Hematopoietic multipotent progenitor cell treated with erythropoietin and hydrocortisone succinate and interleukin-3 and kit ligand, for 4 days (in vitro differentiated cells): ENCODE results near the gene TPK1.

ENCODE experiments used
- DNase-seq: peaks from one replicate; pipeline ENCODE4 v3.0.0-alpha.2; 2015

The TPK1 gene

DNA sequence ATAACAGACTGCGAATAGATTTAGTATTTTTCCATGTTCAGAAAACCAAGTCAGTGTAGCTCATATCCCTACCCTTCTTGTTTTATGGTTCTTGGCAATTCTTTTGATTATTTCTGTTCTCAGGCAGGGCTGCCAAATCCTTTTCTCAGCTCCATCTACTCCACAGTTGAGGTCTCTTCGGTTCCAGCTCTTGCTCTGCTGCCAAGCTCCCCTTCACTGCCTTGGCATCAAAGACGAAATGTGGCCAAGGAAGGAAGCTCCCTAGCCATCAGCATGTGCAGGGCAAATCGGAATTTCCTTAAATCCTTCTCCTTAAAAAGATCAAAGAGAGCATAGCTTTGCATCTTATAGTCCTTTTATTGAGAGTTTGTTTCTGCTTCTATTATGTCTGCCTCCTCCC lies 315.9 kb downstream of the TPK1 start:
- DNase-seq, result no peak

DNA sequence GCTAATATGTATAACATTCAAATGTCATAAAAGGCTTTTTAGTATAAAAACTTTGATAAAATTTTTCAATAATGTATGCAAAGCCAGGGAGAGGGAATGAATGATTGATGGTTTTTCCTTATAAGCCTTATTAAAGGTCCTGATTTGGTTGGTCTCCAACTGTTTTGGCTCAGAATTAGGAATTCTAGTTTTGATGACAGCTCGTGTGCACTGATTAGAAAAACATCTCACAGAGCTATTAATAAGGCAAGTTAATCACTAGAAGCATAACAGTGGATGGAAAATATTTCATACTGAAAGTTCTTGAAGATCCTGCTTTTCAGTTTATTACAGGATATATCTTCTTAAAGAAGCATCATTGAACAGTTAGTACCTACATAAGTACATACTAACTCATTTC lies 317.5 kb downstream of the TPK1 start:
- no peak for DNase-seq

DNA sequence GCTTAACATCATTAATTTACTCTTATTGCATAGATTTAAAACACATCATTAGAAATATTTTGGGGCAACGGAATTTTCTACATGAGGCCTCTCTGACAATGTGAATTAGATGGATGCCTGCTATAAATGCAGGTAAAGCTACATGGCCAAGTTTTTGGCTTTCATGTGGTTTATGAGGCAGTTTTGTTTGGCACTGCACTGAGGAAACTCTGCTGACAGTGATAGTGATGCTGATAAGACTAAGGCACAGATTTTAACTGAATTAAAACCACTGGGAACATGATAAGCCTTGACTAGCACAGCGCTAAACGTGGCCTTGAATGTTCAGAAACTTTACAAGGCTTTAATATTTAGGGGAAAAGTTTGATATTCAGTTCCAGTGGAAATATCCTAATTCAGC lies 318.1 kb downstream of the TPK1 start:
- DNase-seq, result peak; percentile 46

DNA sequence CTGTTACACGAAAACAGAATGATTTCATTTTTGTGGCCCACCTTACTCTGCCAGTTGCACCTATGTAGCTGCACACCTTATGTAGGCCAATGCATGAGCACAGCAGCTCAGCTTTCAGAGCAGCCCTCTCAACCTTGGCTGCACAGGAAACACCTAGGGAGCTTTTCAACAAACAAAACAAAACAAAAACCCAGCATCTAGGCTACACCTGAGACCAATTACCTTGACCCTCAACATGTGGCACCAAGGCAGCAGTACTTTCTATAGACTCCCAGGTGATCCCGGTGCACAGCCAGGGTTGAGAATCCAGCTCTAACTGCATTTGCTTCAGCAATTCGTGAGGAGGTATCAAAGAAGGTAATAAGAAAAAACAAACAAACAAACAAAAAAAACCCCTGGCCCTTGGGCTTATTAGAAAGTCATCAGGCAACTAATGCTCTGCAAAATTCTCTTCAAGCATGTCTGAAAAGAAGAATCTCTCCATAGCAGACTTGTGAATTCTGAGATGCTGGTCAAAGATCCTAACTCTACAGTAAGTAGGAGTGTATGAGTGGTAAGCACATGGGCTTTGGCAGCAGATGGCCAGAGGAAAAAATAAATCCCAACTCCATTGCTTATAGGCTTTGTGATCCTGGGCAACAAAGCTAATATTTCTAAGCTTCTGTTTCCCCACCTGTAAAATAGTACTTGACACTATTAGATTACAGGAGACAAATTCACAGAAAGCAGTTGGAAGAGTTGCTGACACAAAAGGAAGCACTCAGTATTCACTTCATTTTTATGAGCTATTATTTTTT lies 318.9 kb downstream of the TPK1 start:
- DNase-seq, result no peak

DNA sequence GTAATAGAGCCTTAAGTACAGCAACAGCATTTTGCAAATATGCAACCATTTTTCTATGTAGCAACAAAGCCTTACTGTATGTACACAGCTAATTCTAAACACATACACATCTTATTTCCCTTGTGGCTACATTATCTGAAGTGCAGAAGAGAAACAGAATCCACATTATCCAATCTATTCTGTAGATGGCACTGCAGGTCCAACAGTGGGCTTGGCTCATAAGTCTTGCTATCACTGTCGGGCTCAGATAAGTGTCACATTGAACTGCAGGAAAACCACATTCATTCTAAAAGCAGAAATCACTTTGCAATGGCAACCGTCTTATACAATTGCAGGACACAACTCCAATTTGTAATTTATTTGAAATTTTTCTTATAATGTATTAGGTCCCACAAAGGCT lies 322.5 kb downstream of the TPK1 start:
- DNase-seq, result peak; percentile 95

DNA sequence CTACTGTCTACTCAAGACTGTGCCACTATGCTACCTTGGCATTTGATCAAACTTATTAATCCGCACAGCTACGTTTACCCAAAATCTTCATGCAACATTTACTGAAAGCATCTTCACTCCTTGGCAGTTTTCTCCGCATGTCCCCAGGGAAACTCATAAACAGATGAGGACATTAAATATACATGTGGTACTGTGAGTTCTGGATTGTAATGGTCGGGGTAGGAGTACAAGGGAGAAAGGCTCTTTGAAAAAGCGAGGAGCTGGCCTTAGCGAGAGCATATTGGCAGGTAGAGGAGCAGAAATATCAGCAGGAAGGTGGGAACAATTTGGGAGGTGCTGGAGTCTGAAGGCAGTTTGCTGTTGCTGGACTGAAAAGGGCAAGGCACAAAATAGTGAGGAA lies 325.2 kb downstream of the TPK1 start:
- DNase-seq, result no peak

DNA sequence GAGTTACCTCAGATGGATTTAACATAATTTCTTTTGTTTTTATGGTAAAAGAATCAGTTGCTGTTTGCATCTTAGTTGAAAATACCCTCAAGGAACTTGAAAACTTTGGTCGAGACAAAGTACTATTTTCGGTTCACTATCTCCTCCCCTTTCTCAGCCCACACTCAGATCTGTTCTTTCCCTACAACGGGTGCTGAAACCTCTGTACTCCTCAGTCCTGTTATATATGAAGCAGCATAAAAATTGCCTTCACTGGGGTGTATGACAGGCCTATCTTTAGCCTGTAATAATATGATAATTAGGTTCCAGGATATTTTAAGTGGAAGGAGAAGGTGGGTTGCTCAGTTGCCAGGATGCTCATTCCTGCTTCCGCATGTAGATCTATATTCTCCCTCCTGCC lies 327.2 kb downstream of the TPK1 start:
- no peak for DNase-seq

DNA sequence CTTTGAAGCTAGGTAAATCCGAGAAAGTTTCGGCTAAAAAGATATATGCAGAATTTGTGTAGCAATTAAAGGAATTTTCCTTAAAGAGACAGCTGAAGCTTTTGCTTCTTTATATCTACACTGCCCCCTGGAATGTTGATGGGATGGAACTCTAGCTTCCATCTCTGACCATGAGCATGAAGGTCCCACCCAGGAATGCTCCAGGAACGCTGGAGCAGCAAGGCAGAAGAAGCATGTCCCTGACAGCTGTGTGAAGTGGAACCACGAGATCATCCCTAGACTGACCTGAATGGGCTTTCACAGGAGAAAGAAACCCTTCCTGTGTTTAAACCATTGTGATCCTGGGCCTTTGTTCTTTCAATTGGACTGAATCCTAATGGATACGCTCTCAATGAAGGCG lies 332.6 kb downstream of the TPK1 start:
- no peak for DNase-seq

DNA sequence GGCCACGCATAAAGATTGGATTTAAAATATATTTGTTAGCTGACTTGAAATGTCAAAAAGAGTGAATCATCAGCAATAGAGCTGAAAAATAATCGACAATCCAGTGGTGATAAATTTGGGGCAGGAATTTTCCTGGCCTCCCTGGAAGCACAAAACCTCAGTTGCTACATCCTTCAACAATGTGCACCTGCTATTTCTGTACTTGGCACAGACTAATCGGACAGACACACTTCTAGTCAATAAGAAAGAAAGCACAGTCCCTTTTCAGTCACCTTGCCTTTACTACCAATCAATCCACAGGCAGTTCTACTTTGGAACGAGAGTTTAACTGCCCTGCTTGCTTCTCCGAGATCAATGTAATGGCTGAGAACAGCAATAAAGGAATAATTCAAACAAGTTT lies 335.6 kb downstream of the TPK1 start:
- DNase-seq, result no peak

DNA sequence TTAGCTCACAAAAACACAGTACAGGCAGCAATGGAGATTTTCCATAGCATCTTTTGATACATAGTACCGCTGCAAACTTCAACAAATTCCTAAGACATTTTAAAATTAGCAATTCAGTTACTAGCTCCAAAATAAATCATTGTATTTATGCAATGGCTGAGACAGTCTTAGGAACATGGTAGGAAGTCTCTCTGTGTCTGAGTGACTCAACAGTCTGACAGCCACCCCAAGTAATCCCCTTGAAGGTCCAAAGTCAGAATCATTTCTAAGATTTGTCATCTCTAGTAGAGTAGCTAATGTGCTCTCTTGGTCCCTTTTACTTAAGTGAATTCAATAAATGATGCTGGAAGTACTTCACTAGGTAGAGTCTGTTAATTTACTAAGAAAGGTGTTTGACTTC lies 338.6 kb downstream of the TPK1 start:
- DNase-seq, result no peak

DNA sequence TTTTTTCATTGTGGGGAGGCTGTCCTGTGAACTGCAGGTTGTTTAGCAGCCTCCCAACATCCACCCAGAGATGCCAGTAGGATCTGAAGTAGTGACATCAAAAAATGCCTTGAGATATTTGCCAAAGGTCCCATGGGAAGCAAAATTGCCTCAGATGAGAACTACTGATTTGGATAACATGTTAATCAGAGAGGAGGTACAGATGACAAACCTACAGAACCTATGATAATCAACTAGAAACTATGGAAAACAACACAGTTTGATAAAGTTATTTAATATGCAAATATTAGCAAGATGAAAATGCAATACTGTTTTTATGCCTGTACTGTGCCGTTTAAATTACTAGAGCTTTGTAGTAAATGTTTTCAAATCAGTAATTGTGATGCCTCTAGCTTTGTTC lies 341.5 kb downstream of the TPK1 start:
- DNase-seq, result no peak

DNA sequence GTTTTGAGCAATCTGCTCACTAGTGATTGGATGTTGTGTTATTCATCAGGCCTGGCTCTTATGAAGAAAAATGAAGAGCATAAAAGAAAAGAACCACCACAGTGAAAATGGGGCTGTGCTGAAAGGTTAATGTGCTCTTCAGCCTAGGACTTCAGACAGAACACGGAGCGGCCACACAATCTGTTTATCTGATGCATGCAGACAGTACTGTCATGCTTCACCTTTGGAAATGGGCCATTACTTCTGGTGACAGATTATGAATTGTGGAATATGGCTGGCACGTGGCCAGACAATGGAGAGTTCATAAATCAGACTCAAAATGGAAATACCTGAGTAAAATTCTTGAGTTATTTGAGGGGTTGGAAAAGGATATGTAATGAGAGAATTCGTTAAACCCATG lies 346.3 kb downstream of the TPK1 start:
- peak; percentile 50 for DNase-seq

DNA sequence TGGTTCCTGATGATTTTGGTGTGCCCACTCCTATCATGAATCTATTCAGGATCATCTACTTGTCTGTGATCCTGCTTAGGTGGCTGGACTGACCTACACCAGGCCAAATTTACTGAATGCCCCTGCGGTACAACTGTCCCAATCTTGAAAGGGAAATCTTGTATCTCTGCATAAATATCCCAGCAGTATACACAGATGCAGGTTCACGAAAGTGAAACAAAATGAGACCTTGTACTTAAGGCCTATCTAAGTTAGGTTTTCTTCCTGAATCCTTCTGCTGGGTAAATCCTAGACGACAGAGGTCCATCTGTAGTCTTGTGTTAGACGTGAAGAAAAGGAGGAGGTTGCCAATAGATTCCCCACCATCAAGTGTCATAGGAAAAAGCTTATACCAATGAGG lies 346.9 kb downstream of the TPK1 start:
- DNase-seq, result no peak

DNA sequence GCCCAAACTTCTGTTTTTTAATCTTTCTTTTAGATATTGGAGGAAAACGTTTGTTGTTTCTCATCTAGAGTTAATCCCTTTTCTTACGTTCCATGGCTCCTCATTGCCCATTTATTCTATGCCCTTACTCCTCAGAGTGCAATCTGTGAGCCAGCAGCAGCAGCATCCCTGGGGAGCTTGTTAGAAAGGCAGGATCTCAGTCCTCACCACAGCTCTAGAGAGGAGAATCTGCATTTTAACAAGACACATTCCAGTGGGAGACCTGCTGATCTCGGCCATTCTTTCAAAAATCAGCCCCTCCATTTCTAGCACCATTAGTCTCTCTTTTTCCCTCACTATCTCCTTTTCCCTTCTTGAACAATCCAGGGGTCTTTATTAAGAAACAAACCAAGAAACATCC lies 348.0 kb downstream of the TPK1 start:
- no peak for DNase-seq

DNA sequence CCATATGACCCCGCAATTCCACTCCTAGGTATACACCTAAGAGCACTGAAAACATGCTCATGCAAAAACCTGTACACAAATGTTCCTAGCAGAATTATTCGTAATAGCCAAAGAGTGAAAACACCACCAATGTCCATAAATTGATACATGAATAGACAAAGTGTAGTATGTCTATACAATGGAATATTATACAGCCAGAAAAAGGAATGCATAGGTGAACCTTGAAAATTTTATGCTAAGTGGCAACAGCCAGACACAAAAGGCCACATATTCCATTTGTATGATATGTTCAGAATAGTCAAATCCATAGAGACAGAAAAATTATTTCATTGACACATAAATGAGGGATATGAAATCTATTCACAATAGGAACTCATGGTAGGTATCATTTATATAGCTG lies 351.4 kb downstream of the TPK1 start:
- DNase-seq, result no peak

DNA sequence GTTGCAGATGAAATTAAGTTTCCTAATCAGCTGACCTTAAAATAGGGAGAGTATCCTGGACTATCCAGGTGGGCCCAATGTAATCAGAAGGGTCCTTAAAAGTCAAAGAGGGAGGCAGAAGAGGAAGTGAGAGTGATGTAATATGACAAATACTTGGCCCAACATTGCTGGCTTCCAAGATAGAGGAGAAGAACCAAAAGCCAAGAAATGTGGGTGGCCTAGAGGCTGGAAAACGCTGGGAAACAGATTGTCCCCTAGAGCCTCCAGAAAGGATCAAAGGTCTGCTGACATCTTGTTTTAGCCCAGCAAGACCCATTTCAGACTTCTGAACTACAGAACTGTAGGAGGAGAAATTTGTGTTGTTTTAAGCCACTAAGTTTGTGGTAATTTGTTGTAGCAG lies 352.7 kb downstream of the TPK1 start:
- DNase-seq, result no peak

DNA sequence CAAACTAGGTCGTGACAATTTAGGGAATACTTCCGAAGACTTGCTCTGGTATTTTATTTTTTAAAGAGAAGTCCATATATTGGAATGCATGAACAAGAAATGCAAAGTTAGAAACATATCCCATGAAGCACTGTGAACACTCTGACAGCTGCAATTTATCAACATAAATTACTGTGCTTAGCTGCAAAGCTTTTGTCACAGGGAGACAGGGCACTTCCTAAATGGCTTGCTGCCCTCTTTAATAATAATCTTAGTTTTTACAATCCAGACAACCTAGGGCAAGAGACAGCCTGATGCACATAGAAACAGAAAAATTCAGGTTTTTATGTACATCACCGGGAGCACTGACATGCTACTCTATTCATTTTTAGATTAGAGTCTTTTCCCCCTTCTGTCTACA lies 354.0 kb downstream of the TPK1 start:
- no peak for DNase-seq

DNA sequence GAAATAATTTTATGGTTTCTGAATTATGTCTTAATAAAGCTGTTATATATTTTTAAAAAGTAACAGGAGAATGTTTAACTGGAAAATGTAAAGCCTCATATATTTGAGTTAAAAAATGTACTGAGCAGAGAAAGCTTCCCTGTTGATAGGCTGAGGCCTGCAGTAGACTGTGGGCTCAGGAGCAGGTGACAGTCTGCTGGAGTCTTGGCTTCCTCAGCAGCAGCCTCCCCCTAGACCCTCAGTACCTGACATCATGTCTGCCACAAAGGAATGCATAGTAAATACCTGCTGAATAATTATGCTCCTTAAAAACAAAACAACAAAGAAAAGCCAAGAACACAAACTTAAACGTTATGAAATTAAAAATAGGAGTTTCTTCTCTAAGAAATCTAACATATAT lies 358.5 kb downstream of the TPK1 start:
- no peak for DNase-seq

DNA sequence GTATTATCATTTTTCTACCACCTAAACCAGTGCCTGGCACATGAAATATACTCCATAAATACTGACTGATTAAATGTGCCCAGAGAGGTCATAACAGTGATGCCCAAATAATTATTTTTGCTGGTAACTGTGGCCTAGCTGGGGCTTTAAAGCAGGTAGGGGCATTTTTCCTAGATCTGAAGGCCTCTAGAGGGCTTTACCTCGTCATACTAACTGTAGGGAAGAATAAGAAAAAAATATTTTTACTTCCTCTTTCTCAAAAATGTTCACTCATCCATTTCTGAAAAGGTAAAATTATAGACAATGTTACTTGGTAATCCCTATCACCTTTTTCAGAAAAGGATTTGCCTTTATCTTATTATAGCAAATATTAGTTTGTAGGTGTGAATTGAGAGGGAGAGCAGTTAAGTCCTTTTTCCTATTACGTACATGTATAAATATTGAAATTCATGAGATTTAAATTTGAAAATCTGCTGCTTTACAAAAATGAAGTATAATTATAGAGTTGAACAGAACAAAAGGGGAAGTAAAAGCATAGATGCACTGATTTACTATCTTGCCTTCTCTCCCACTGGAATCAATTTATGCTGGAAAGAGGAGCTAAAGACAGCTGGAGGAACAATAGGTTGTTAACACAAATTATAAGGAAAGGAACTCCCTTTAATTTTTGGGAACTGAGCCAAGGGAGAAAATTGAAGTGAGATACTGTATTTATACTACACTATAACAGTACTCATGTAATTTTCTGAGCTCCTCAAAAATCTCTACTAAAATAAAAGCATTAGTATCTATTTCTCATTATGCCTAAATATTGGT lies 360.8 kb downstream of the TPK1 start:
- no peak for DNase-seq

DNA sequence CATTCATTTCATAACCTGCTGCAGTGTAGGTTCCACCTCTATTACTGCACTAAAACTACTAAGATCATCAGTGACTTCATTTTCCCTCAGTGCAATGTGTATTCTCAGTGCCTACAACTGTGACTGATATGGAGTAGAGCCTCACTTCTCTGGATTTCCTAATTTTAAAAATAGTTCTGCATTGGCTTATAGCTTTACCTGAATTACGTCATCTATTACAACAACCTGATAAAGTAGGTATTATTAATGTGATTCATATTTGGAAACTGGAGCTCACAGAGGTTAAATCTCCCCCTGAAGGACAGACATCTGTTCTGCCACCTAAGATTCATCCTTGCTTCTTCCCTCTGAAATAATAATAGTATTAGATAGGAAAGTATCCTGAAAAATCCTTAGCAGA lies 361.5 kb downstream of the TPK1 start:
- no peak for DNase-seq

DNA sequence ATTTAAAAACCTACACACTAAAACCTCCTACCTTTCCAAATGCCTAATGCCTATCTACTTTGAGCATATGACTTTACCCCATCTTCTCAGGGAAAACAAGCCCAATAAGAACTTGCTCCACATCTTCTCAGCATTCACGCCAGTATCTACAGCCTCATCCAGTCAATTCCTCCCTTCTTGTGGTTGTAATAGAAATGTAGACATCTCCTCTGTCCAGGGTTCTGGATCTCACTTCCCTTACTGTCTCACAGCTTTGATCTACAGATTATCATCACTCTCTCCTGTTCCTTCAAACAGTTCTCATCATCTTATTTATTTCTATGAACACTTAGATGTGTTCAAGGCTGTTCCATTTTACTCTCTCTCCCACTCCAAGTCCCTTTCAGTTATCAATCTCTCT lies 361.9 kb downstream of the TPK1 start:
- no peak for DNase-seq

DNA sequence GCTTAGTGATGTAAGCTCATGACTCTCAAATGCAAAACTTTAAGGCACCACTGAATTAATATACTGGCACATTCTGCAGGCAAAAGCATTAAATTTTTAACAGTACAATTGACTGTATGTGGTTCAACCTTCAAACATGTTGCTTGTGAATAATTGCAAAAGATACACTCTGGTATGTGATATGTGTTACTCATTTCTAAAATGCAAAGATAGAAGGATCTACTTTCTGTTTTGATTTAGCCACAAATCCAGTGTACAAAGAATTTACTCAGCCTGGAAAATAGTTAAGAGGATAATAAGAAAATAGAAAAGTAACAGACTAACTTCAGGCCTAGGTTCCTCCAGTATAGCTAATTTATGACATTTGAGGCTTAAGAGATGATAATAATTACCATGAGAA lies 365.8 kb downstream of the TPK1 start:
- no peak for DNase-seq

DNA sequence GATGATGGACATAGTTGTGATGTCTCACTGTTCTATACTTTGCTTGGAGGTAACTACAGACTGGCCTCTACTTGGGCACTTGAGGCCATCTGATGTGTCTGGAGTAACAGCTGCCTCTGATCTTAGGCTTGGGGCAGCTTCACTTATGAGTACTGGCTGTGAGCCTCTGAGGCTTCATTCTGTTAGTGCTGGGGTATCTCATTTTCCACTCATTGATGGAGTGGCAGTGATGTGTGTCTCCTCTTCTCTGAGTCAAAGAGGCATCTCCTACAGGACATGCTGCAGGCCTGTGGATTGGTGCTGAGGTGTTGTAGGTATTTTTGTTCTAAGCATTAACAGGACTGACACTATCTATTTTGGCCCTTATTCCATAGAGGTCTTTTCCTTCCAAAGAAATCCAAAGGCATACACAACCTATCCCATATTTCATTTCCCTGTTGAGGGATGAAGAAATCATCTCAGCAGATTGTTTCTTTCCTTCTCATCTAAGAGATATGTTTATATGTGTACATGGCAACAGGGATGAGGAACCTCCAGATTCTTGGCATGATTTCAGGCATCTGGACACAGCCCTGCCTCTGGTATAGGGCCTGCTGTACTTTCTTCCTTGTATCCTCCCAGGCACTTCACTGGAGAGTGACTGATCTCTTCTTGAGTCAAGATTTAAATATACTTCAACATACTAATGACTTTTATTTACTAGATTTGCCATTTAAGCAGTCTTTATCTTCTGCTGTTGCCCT lies 366.7 kb downstream of the TPK1 start:
- no peak for DNase-seq

DNA sequence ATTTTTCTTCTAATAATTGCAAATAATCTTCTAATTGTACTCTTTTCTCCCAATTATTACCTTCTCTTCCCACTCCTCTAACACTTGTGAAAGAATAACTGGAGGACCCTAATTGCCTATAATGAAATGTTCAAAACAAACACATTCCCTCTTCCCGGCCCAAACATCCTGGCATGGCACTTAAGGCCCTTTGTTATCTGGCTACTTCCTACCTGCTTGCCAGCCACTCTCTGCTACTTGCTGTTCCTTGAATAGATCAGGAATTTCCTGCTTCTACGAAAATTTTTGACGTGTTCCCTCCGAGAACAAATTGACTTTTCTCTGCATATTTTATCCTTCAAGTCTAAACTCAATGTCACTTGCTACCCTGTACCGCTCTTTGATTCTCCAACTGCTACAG lies 376.2 kb downstream of the TPK1 start:
- no peak for DNase-seq
